HepG2 (cell line): ENCODE measurements around the gene PIM3. TPM values are rescaled to one million over a fixed set of nuclear protein-coding genes. Genes with fewer than 3 reads are reported as not detected.

Experiments
- ADNP ChIP-seq: sonication (generic); formaldehyde crosslinking; IDR thresholded peaks from 2 replicates; pipeline ENCODE4 v1.4.0; 2020; ENCODE audit warnings: missing genetic modification reagents
- KMT2B ChIP-seq: IDR thresholded peaks from 2 replicates; pipeline ENCODE4 v1.6.1; 2016; ENCODE audit warnings: missing genetic modification reagents, missing compliant biosample characterization
- MAF1 ChIP-seq: sonication (generic); formaldehyde crosslinking; IDR thresholded peaks from 2 replicates; pipeline ENCODE4 v1.5.0; 2020; ENCODE audit warnings: missing genetic modification reagents, borderline replicate concordance
- MTF1 ChIP-seq: sonication (generic); formaldehyde crosslinking; IDR thresholded peaks from 2 replicates; pipeline ENCODE4 v1.5.0; 2020; ENCODE audit warnings: missing genetic modification reagents
- NR2F1 ChIP-seq, 2 experiments: fragments of 450-650 bp in 1 of 2; formaldehyde crosslinking in 1 of 2; IDR thresholded peaks; 2 replicates each; pipeline versions ENCODE4 v1.5.0 to v1.6.1; 2016 to 2020; ENCODE audit warnings: mild to moderate bottlenecking in 1 of 2, missing compliant biosample characterization in 1 of 2, missing genetic modification reagents in 1 of 2, moderate library complexity in 1 of 2
- RBAK ChIP-seq: sonication (generic); formaldehyde crosslinking; IDR thresholded peaks from 2 replicates; pipeline ENCODE4 v1.5.1; 2020; ENCODE audit warnings: mild to moderate bottlenecking, missing genetic modification reagents
- SNAPC4 ChIP-seq: sonication (generic); formaldehyde crosslinking; IDR thresholded peaks from 2 replicates; pipeline ENCODE4 v1.4.0; 2020; ENCODE audit warnings: mild to moderate bottlenecking, missing genetic modification reagents
- SP2 ChIP-seq: sonication (generic); formaldehyde crosslinking; IDR thresholded peaks from 2 replicates; pipeline ENCODE4 v1.5.1; 2020; ENCODE audit warnings: mild to moderate bottlenecking, missing genetic modification reagents
- SYNCRIP ChIP-seq: fragments of 200-400 bp; formaldehyde crosslinking; IDR thresholded peaks from 2 replicates; pipeline ENCODE4 v1.6.1; 2018; ENCODE audit warnings: mild to moderate bottlenecking, low read depth, low read length; ENCODE audit not compliant: insufficient read depth
- ZBTB1 ChIP-seq: sonication (generic); formaldehyde crosslinking; IDR thresholded peaks from 2 replicates; pipeline ENCODE4 v1.4.0; 2020; ENCODE audit warnings: missing genetic modification reagents, borderline replicate concordance
- ZFP37 ChIP-seq: sonication (generic); formaldehyde crosslinking; IDR thresholded peaks from 2 replicates; pipeline ENCODE4 v1.4.0; 2020; ENCODE audit warnings: missing genetic modification reagents, borderline replicate concordance
- ZNF124 ChIP-seq: sonication (generic); formaldehyde crosslinking; IDR thresholded peaks from 2 replicates; pipeline ENCODE4 v1.4.0; 2020; ENCODE audit warnings: missing genetic modification reagents
- ZNF331 ChIP-seq: sonication (generic); formaldehyde crosslinking; IDR thresholded peaks from 2 replicates; pipeline ENCODE4 v1.4.0; 2020; ENCODE audit warnings: missing genetic modification reagents
- ZSCAN22 ChIP-seq: sonication (generic); formaldehyde crosslinking; IDR thresholded peaks from 2 replicates; pipeline ENCODE4 v1.4.0; 2020; ENCODE audit warnings: mild to moderate bottlenecking, missing genetic modification reagents
- polyA plus RNA-seq, 8 experiments: library from polyadenylated mRNA; depleted of rRNA in 3 of 8; stranded (reverse) in 7 of 8; unstranded in 1 of 8; fragments of >200 nt; fragmentation: Illumina TruSeq in 4 of 8; extraction: Trizol in 4 of 8; gene quantifications; 2 replicates each; pipeline versions ENCODE4 v1.2.1 to v1.2.3, GENCODE V29; 2011 to 2016; ENCODE audit warnings: low read depth in 4 of 8, missing spikeins in 1 of 8, mixed read lengths in 1 of 8; ENCODE audit not compliant: insufficient read depth in 1 of 8
- total RNA-seq, 5 experiments: library from RNA; depleted of rRNA; stranded (reverse); fragments of >200 nt; fragmentation: Illumina TruSeq; extraction: Trizol; gene quantifications; 2 replicates each; pipeline ENCODE4 v1.2.3, GENCODE V29; 2016; ENCODE audit warnings: low read depth in 1 of 5
- TF ChIP-seq, protein P1 (sequence below): sonication (generic); formaldehyde crosslinking; IDR thresholded peaks from 2 replicates; pipeline ENCODE4 v1.5.0; 2020; ENCODE audit warnings: mild to moderate bottlenecking, missing genetic modification reagents
- TF ChIP-seq, protein P2 (sequence below): sonication (generic); formaldehyde crosslinking; IDR thresholded peaks from 2 replicates; pipeline ENCODE4 v1.5.0; 2020; ENCODE audit warnings: missing genetic modification reagents
- TF ChIP-seq, protein P3 (sequence below): IDR thresholded peaks from 2 replicates; pipeline ENCODE4 v1.6.1; 2016; ENCODE audit warnings: mild to moderate bottlenecking

Gene PIM3
- total and polyA plus RNA-seq, 2 of the 13 experiments (the other 11 are each of a cell fraction or from before 2014, with no cell fraction given): 21.6 to 31.2 TPM

- TF ChIP-seq, protein P1, sequence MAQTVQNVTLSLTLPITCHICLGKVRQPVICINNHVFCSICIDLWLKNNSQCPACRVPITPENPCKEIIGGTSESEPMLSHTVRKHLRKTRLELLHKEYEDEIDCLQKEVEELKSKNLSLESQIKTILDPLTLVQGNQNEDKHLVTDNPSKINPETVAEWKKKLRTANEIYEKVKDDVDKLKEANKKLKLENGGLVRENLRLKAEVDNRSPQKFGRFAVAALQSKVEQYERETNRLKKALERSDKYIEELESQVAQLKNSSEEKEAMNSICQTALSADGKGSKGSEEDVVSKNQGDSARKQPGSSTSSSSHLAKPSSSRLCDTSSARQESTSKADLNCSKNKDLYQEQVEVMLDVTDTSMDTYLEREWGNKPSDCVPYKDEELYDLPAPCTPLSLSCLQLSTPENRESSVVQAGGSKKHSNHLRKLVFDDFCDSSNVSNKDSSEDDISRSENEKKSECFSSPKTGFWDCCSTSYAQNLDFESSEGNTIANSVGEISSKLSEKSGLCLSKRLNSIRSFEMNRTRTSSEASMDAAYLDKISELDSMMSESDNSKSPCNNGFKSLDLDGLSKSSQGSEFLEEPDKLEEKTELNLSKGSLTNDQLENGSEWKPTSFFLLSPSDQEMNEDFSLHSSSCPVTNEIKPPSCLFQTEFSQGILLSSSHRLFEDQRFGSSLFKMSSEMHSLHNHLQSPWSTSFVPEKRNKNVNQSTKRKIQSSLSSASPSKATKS: no peak
- TF ChIP-seq KMT2B (CRISPR knock-in tag) (no peak), ZSCAN22 (CRISPR knock-in tag) (no peak), MAF1 (no peak), SYNCRIP (no peak), ZFP37 (CRISPR knock-in tag) (no peak), SNAPC4 (CRISPR knock-in tag) (no peak), ZNF331 (CRISPR knock-in tag) (peak; percentile 31; the same call in 1 of the 2 replicates), SP2 (CRISPR knock-in tag) (no peak; the same call in 1 of the 2 replicates), NR2F1 (CRISPR knock-in tag; IDR thresholded peaks at IDR 0.05) (peak; percentile 51 to 78; a peak in 2 of 4 replicates), RBAK (CRISPR knock-in tag) (no peak), ZNF124 (CRISPR knock-in tag) (no peak), ADNP (CRISPR knock-in tag) (no peak), ZBTB1 (CRISPR knock-in tag) (no peak), MTF1 (CRISPR knock-in tag) (no peak)
- TF ChIP-seq, protein P2, sequence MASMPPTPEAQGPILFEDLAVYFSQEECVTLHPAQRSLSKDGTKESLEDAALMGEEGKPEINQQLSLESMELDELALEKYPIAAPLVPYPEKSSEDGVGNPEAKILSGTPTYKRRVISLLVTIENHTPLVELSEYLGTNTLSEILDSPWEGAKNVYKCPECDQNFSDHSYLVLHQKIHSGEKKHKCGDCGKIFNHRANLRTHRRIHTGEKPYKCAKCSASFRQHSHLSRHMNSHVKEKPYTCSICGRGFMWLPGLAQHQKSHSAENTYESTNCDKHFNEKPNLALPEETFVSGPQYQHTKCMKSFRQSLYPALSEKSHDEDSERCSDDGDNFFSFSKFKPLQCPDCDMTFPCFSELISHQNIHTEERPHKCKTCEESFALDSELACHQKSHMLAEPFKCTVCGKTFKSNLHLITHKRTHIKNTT (CRISPR knock-in tag): no peak
- TF ChIP-seq, protein P3, sequence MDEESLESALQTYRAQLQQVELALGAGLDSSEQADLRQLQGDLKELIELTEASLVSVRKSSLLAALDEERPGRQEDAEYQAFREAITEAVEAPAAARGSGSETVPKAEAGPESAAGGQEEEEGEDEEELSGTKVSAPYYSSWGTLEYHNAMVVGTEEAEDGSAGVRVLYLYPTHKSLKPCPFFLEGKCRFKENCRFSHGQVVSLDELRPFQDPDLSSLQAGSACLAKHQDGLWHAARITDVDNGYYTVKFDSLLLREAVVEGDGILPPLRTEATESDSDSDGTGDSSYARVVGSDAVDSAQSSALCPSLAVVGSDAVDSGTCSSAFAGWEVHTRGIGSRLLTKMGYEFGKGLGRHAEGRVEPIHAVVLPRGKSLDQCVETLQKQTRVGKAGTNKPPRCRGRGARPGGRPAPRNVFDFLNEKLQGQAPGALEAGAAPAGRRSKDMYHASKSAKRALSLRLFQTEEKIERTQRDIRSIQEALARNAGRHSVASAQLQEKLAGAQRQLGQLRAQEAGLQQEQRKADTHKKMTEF (CRISPR knock-in tag): 0 out of 2 replicates have a peak, but pooled peaks have one; percentile 37
Measured at GRCh38 chr22:49955581-49956417, 4.8 kb upstream of the PIM3 start (continued).
